Measurements from ENCODE around the gene AGBL4.

AGBL4 gene

DNA sequence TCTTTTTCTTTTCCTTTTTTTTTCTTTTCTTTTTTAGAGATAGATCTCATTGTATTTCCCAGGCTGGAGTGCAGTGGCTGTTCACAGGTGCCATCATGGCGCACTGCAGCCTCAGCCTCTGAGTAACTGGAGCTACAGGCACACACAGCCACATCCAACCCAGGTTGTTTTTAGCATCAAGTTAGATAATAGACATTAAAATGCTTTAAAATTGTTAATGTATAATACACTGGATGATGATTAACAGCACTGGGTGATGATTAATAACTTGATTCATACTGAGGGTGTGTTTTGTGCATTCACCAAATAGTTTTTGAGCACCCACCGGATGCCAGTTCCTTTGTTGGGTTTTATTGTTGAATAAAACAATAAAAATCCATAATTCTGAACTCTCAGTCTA is 1322.3 kb downstream of the AGBL4 start:
- no peak for DNase-seq (ENCODE audit: low spot score)
- TF ChIP-seq, protein P1, sequence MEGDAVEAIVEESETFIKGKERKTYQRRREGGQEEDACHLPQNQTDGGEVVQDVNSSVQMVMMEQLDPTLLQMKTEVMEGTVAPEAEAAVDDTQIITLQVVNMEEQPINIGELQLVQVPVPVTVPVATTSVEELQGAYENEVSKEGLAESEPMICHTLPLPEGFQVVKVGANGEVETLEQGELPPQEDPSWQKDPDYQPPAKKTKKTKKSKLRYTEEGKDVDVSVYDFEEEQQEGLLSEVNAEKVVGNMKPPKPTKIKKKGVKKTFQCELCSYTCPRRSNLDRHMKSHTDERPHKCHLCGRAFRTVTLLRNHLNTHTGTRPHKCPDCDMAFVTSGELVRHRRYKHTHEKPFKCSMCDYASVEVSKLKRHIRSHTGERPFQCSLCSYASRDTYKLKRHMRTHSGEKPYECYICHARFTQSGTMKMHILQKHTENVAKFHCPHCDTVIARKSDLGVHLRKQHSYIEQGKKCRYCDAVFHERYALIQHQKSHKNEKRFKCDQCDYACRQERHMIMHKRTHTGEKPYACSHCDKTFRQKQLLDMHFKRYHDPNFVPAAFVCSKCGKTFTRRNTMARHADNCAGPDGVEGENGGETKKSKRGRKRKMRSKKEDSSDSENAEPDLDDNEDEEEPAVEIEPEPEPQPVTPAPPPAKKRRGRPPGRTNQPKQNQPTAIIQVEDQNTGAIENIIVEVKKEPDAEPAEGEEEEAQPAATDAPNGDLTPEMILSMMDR (IDR thresholded peaks at IDR 0.05; ENCODE audit: extremely low read depth, missing control alignments): no peak

GRCh38 chr1:48697066-48697707 is 1326.6 kb downstream of the AGBL4 start:
- peak; percentile 65 for DNase-seq (ENCODE audit: low spot score)
- TF ChIP-seq, protein P1 (IDR thresholded peaks at IDR 0.05; ENCODE audit: extremely low read depth, missing control alignments): peak; percentile 89

DNA sequence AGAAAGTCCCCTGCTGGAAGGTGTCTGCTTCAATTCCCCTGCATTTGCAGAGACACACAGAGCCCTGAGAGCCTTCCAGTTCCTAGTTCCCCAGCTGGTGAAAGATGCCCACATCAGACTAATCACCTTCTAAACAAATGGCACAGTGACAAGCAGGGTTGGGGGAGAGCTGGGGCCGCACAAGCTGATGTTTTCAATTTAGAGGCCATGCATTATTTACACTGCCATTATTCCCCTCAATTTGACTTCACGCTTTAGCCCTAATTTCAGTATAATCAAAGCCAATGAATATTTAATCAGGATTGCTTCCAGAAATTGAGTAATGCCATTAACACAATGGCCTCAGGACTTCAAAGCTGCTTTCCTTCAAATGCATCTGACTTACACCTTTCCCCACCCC is 1328.6 kb downstream of the AGBL4 start:
- TF ChIP-seq, protein P1 (IDR thresholded peaks at IDR 0.05; ENCODE audit: extremely low read depth, missing control alignments): no peak
- no peak for DNase-seq (ENCODE audit: low spot score)

DNA sequence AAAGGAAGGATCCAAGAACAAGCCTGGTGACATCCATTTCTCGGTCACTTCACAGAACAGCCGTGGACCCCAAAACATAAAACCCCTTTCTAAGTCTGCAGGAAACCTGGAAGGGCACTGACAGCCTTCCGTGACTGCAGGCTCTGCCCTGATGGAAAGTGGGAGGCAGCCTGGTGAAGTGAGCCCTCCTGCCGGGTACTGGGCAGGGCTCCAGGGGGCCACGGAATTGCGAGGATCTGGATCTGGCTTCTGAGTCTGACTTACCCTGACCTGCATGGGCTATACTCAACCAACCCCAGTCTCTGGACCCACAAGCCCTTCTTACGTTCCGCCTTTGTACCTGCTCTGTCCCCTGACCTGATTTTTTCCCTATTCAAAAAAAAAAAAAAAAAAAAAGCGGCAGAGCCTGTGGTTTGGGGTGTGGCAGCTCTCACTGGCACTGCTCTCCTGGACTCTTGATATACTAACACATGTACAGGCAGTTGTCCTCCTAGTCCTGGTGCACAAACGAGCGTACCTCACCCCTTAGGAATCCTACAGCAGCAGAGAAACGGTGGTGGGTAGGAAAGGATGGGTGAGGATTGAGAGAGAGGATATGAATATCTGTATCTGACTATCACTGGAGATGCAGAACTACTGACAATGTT is 1330.0 kb downstream of the AGBL4 start:
- DNase-seq (ENCODE audit: low spot score): no peak
- TF ChIP-seq, protein P1 (IDR thresholded peaks at IDR 0.05; ENCODE audit: extremely low read depth, missing control alignments): no peak

DNA sequence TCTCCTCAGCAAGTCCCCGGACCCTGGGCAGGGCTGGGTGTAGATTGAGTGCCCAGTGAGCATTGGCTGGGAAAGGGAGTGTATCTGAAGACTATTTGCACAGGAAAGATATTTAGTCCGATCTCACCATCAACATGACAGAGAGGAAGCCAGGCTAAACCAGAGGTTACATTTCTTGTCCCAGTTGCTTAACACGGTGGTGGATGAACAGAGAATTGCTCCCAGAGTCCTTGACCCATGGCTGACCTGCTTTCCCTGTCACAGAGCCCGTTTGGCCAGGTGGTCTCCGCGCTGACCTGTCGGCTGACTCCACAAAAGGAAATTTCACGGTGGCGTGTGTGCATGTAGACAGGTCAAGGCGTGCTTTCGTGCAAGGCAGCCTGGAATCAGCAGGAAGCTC is 1330.6 kb downstream of the AGBL4 start:
- TF ChIP-seq, protein P1 (IDR thresholded peaks at IDR 0.05; ENCODE audit: extremely low read depth, missing control alignments): no peak
- no peak for DNase-seq (ENCODE audit: low spot score)

GRCh38 chr1:48692235-48692634 is 1331.5 kb downstream of the AGBL4 start:
- no peak for DNase-seq (ENCODE audit: low spot score)
- TF ChIP-seq, protein P1 (IDR thresholded peaks at IDR 0.05; ENCODE audit: extremely low read depth, missing control alignments): no peak

DNA sequence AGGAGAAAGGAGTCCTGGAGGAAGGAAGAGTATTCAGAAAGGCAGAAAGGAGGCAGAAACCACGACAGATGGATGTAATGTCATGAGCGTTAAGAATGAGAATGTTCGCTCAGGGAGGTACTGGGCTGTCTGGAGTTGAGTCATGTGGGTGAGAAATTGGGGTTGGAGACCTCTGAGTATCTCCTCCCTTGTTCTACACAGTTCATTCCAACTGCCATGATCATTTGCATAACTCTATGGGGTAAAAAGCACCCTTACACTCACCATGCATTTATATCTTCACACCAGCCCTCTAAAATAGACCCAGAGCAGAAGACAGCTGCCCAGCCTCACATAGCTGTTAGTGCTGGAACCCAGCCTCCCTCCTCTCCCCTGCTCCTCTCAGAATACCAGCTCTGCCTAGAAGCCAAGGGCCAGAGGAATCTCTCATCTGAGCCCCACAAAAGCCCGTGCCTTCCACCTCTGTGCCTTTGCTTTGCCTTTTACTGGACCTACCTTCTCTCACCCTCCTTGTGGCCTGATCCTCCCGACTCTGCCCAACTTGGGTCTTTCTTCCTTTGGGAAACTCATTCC is 1332.2 kb downstream of the AGBL4 start:
- TF ChIP-seq, protein P1 (IDR thresholded peaks at IDR 0.05; ENCODE audit: extremely low read depth, missing control alignments): no peak
- DNase-seq (ENCODE audit: low spot score): no peak

All from GM20000 (cell line).